HCT116 (cell line): ENCODE results near the gene NDUFC1. TPM values are rescaled to one million over a fixed set of nuclear protein-coding genes. Genes with fewer than 3 reads are reported as not detected.

Experiments used
- ATAC-seq: fragments of 200-7000 bp; cut with Tn5 transposase; 2 replicates; pipeline ENCODE4 v1.9.1; 2020; ENCODE audit warnings: mild to moderate bottlenecking, moderate library complexity
- BruUV-seq: library from RNA; stranded (reverse); fragments of 400-500 nt; replicated peaks from 2 replicates; lab custom pipeline; 2021; lab: Mats Ljungman, UMichigan
- CTCF ChIA-PET: fragments of 300-600 bp; sonication (Branson Sonifier 250); formaldehyde crosslinking; loops from one replicate; lab custom pipeline; 2021; ENCODE audit warnings: antibody characterized with exemption; lab: Charles Lee
- POLR2A ChIA-PET: fragments of 300-600, 350-600 bp; sonication (Branson Sonifier 250); formaldehyde crosslinking; loops from one replicate; lab custom pipeline; 2021; ENCODE audit warnings: antibody characterized with exemption; lab: Charles Lee
- RAD21 ChIA-PET, 2 experiments: fragments of 300-600 bp; sonication (Branson Sonifier 250); formaldehyde crosslinking; loops; one replicate each; lab custom pipeline; 2023; ENCODE audit warnings: low total read pairs in 2 of 2; ENCODE audit not compliant: uncharacterized antibody in 2 of 2, unreplicated experiment in 2 of 2, low non-redundant PET in 1 of 2; lab: Charles Lee
- DNase-seq: peaks from one replicate; pipeline ENCODE4 v3.0.0-alpha.2; 2010; ENCODE audit warnings: low read depth, low spot score
- H2AFZ ChIP-seq: fragments of 200-600 bp; shearing (Covaris generic), sonication (generic); 2 replicates; pipeline ENCODE4 v1.6.1; 2017; ENCODE audit warnings: low read depth, mixed run types, mixed read lengths, antibody characterized with exemption, low read length; ENCODE audit not compliant: poor library complexity, severe bottlenecking
- H3K27ac ChIP-seq: 2 replicates; pipeline ENCODE4 v1.5.1; 2012; ENCODE audit warnings: low read depth, low read length
- H3K27me3 ChIP-seq: fragments of 200-600 bp; sonication (generic); 2 replicates; pipeline ENCODE4 v1.6.1; 2016; ENCODE audit warnings: mixed run types, low read length, mixed read lengths; ENCODE audit not compliant: insufficient read depth
- H3K36me3 ChIP-seq, 2 experiments: fragments of 200-500 bp in 1 of 2; fragments of 200-600 bp in 1 of 2; sonication (Bioruptor generic) in 1 of 2; sonication (generic) in 1 of 2; 2 replicates each; pipeline versions ENCODE4 v1.5.1 to v1.6.1; 2014 to 2016; ENCODE audit warnings: low read length in 2 of 2, inconsistent platforms in 1 of 2, mixed read lengths in 1 of 2, mixed run types in 1 of 2; ENCODE audit not compliant: insufficient read depth in 2 of 2, control insufficient read depth in 1 of 2
- H3K4me1 ChIP-seq, 2 experiments: fragments of 200-600 bp in 1 of 2; sonication (generic) in 1 of 2; 2 replicates each; pipeline versions ENCODE4 v1.5.1 to v1.6.1; 2012 to 2017; ENCODE audit warnings: low read length in 2 of 2, inconsistent platforms in 1 of 2, mild to moderate bottlenecking in 1 of 2, mixed read lengths in 1 of 2, mixed run types in 1 of 2, moderate library complexity in 1 of 2; ENCODE audit not compliant: insufficient read depth in 2 of 2, control insufficient read depth in 1 of 2
- H3K4me2 ChIP-seq: fragments of 200-600 bp; sonication (generic); 2 replicates; pipeline ENCODE4 v1.6.1; 2017; ENCODE audit warnings: mixed run types, low read length, mixed read lengths
- H3K4me3 ChIP-seq, 2 experiments: fragments of 200-600 bp in 1 of 2; sonication (generic) in 1 of 2; replicated peaks in 1 of 2; 2 replicates each; pipeline ENCODE4 v1.5.1; 2011 to 2016; ENCODE audit warnings: low read length in 2 of 2, control low read depth in 1 of 2, low read depth in 1 of 2, mild to moderate bottlenecking in 1 of 2, mixed read lengths in 1 of 2, mixed run types in 1 of 2
- H3K79me2 ChIP-seq: fragments of 200-600 bp; sonication (generic); 2 replicates; pipeline ENCODE4 v1.6.1; 2017; ENCODE audit warnings: mild to moderate bottlenecking, mixed run types, low read length, moderate library complexity, mixed read lengths; ENCODE audit not compliant: insufficient read depth
- H3K9ac ChIP-seq: fragments of 200-600 bp; sonication (generic); 2 replicates; pipeline ENCODE4 v1.6.1; 2016; ENCODE audit warnings: low read length, mixed read lengths
- H3K9me2 ChIP-seq: fragments of 200-600 bp; sonication (generic), shearing (Covaris generic); 2 replicates; pipeline ENCODE4 v1.6.1; 2017; ENCODE audit warnings: mixed run types, mild to moderate bottlenecking, moderate library complexity; ENCODE audit not compliant: insufficient read depth
- H3K9me3 ChIP-seq, 2 experiments: fragments of 200-500 bp in 1 of 2; fragments of 200-600 bp in 1 of 2; sonication (Bioruptor generic) in 1 of 2; sonication (generic) in 1 of 2; 2 replicates each; pipeline ENCODE4 v1.6.1; 2014 to 2017; ENCODE audit warnings: low read length in 2 of 2, mixed read lengths in 2 of 2, inconsistent platforms in 1 of 2, low read depth in 1 of 2, mild to moderate bottlenecking in 1 of 2, mixed run types in 1 of 2, moderate library complexity in 1 of 2; ENCODE audit not compliant: control insufficient read depth in 1 of 2, insufficient read depth in 1 of 2
- H4K20me1 ChIP-seq: fragments of 200-600 bp; sonication (generic), shearing (Covaris generic); 2 replicates; pipeline ENCODE4 v1.6.1; 2017; ENCODE audit warnings: mixed run types, mild to moderate bottlenecking, moderate library complexity; ENCODE audit not compliant: insufficient read depth
- CBX3 ChIP-seq: IDR thresholded peaks from 2 replicates; pipeline ENCODE4 v1.6.1; 2012; ENCODE audit warnings: low read depth
- CTCF ChIP-seq, 3 experiments: fragments of 200-600 bp in 1 of 3; sonication (generic) in 1 of 3; IDR thresholded peaks in 2 of 3; conservative IDR thresholded peaks in 1 of 3; 2 replicates each; pipeline ENCODE4 v1.5.1; 2012 to 2017; ENCODE audit warnings: low read depth in 2 of 3, low read length in 2 of 3, antibody characterized with exemption in 1 of 3, borderline replicate concordance in 1 of 3, control low read depth in 1 of 3, mild to moderate bottlenecking in 1 of 3, mixed read lengths in 1 of 3, mixed run types in 1 of 3, moderate library complexity in 1 of 3; ENCODE audit not compliant: insufficient read depth in 1 of 3
- EGR1 ChIP-seq: IDR thresholded peaks from 2 replicates; pipeline ENCODE4 v1.6.1; 2012; ENCODE audit warnings: low read depth
- ELF1 ChIP-seq: IDR thresholded peaks from 2 replicates; pipeline ENCODE4 v1.6.1; 2012; ENCODE audit warnings: low read depth, borderline replicate concordance
- EZH2 ChIP-seq: fragments of 200-600 bp; sonication (generic); IDR thresholded peaks from 2 replicates; pipeline ENCODE4 v1.6.1; 2017; ENCODE audit warnings: antibody characterized with exemption, mixed run types
- JUND ChIP-seq: IDR thresholded peaks from 2 replicates; pipeline ENCODE4 v1.6.1; 2012
- POLR2A ChIP-seq: IDR thresholded peaks from 2 replicates; pipeline ENCODE4 v1.7.0; 2011; ENCODE audit warnings: borderline replicate concordance; ENCODE audit not compliant: insufficient read depth, insufficient read length; ENCODE audit errors: extremely low read depth
- SP1 ChIP-seq: IDR thresholded peaks from 2 replicates; pipeline ENCODE4 v1.6.1; 2012; ENCODE audit warnings: low read depth
- SRF ChIP-seq: IDR thresholded peaks from 2 replicates; pipeline ENCODE4 v1.6.1; 2012; ENCODE audit warnings: low read depth
- ZNF274 ChIP-seq: fragments of 200-500 bp; sonication (Bioruptor generic); IDR thresholded peaks from 2 replicates; pipeline ENCODE4 v1.6.1; 2014; ENCODE audit warnings: mild to moderate bottlenecking, low read depth, low read length, inconsistent platforms
- intact Hi-C: fragments of 100-400 bp; cut with micrococcal nuclease; formaldehyde crosslinking; loops from 2 replicates; pipeline ENCODE4 v1.10.0; 2022
- total RNA-seq: library from RNA; stranded (reverse); gene quantifications from one replicate; pipeline ENCODE4 v1.2.1, GENCODE V29; 2021; ENCODE audit not compliant: unreplicated experiment
- TF ChIP-seq, protein P1 (sequence below): IDR thresholded peaks from 2 replicates; pipeline ENCODE4 v1.6.1; 2011; ENCODE audit warnings: mild to moderate bottlenecking, low read length, moderate library complexity; ENCODE audit not compliant: insufficient replicate concordance; ENCODE audit errors: extremely low read depth
- TF ChIP-seq, protein P2 (sequence below): IDR thresholded peaks from 2 replicates; pipeline ENCODE4 v1.6.1; 2012; ENCODE audit warnings: low read depth

The NDUFC1 gene
- total RNA-seq, 1 experiment from 2014 or later = 86.9 TPM

DNA sequence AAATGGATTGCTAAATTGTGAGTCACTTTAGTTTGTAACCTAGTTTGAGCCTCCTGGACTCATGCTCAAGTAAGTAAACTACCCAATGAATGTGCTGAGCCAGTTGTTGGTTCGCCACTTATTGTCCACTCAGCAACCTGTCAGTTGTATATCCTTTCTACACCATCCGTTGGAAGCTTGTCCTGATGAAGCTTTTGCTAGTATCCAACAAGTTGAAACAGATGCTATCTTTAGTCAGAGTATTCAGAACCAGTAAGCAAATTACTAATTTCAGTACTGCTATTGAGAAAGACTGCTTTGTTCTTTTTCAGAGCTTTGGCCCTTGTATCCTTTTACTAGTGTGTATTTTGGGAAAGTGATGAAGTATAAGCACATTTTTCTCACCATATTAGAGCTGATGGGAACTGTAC is 5.3 kb downstream of the NDUFC1 start:
- ATAC-seq = no peak
- RAD21 ChIA-PET = no interaction called here
- no TSS peak for BruUV-seq
- Histone ChIP-seq H2AFZ (no peak overlapping the region), H3K9me2 (no peaks in the 10 kb centered on the region), H3K4me1 (peaks cover 13 to 31% of the 10 kb centered on the region in 2 experiments), H3K9ac (no peak overlapping the region), H3K27me3 (no peaks in the 10 kb centered on the region), H3K4me2 (no peak overlapping the region), H3K36me3 (peaks cover 9 to 16% of the 10 kb centered on the region in 2 experiments; a peak in 3 of 4 replicates), H3K9me3 (no peaks in the 10 kb centered on the region), H3K4me3 (no peak overlapping the region), H3K27ac (no peak overlapping the region), H4K20me1 (no peaks in the 10 kb centered on the region), H3K79me2 (peaks cover 48% of the 10 kb centered on the region)
- intact Hi-C loops = no loop called here
- POLR2A ChIA-PET = interaction anchor here (0.6 kb wide), 1 partner anchor 29 kb away, joined by 3 read pairs; no protein-coding TSS in a partner anchor
- TF ChIP-seq JUND = no peak
- no peak for TF ChIP-seq ELF1
- TF ChIP-seq, protein P1, sequence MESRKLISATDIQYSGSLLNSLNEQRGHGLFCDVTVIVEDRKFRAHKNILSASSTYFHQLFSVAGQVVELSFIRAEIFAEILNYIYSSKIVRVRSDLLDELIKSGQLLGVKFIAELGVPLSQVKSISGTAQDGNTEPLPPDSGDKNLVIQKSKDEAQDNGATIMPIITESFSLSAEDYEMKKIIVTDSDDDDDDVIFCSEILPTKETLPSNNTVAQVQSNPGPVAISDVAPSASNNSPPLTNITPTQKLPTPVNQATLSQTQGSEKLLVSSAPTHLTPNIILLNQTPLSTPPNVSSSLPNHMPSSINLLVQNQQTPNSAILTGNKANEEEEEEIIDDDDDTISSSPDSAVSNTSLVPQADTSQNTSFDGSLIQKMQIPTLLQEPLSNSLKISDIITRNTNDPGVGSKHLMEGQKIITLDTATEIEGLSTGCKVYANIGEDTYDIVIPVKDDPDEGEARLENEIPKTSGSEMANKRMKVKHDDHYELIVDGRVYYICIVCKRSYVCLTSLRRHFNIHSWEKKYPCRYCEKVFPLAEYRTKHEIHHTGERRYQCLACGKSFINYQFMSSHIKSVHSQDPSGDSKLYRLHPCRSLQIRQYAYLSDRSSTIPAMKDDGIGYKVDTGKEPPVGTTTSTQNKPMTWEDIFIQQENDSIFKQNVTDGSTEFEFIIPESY = no peak
- TF ChIP-seq ZNF274 = no peak
- no peak for TF ChIP-seq EGR1
- TF ChIP-seq SP1 = no peak
- TF ChIP-seq CBX3 = no peak
- no peak for TF ChIP-seq POLR2A
- no peak for TF ChIP-seq CTCF (IDR thresholded peaks at IDR 0.05 in 2 of 3, conservative IDR thresholded peaks at IDR 0.05 in 1 of 3; ENCODE audit: borderline replicate concordance in 1 of 3, insufficient read depth in 1 of 3, low read depth in 2 of 3, low read length in 2 of 3)
- TF ChIP-seq SRF = no peak
- TF ChIP-seq EZH2 = no peak
- TF ChIP-seq, protein P2, sequence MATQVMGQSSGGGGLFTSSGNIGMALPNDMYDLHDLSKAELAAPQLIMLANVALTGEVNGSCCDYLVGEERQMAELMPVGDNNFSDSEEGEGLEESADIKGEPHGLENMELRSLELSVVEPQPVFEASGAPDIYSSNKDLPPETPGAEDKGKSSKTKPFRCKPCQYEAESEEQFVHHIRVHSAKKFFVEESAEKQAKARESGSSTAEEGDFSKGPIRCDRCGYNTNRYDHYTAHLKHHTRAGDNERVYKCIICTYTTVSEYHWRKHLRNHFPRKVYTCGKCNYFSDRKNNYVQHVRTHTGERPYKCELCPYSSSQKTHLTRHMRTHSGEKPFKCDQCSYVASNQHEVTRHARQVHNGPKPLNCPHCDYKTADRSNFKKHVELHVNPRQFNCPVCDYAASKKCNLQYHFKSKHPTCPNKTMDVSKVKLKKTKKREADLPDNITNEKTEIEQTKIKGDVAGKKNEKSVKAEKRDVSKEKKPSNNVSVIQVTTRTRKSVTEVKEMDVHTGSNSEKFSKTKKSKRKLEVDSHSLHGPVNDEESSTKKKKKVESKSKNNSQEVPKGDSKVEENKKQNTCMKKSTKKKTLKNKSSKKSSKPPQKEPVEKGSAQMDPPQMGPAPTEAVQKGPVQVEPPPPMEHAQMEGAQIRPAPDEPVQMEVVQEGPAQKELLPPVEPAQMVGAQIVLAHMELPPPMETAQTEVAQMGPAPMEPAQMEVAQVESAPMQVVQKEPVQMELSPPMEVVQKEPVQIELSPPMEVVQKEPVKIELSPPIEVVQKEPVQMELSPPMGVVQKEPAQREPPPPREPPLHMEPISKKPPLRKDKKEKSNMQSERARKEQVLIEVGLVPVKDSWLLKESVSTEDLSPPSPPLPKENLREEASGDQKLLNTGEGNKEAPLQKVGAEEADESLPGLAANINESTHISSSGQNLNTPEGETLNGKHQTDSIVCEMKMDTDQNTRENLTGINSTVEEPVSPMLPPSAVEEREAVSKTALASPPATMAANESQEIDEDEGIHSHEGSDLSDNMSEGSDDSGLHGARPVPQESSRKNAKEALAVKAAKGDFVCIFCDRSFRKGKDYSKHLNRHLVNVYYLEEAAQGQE = no peak
- CTCF ChIA-PET = interaction anchor here (1.7 kb wide), 1 partner anchor 266 kb away, joined by 13 read pairs; no protein-coding TSS in a partner anchor
- no peak for DNase-seq
